H1 (cell line): ENCODE measurements around the gene SLC26A9. TPM values are rescaled to one million over a fixed set of nuclear protein-coding genes. Genes with fewer than 3 reads are reported as not detected.
A peak's percentile ranks its signal among the peaks of the same experiment; 100 is the strongest.

ENCODE experiments used
- CTCF ChIA-PET: fragments of 300-600 bp; sonication (Branson Sonifier 250); formaldehyde crosslinking; loops from one replicate; lab custom pipeline; 2021; ENCODE audit not compliant: partially characterized antibody; lab: Charles Lee
- POLR2A ChIA-PET: fragments of 300-600 bp; sonication (Branson Sonifier 250); formaldehyde crosslinking; loops from one replicate; lab custom pipeline; 2021; ENCODE audit warnings: inconsistent platforms; ENCODE audit not compliant: partially characterized antibody; lab: Charles Lee
- DNase-seq, 2 experiments: peaks; one replicate each; pipeline versions ENCODE4 v3.0.0 to v3.0.0-alpha.2; 2010 to 2022; ENCODE audit warnings: low spot score in 2 of 2, low read depth in 1 of 2, mixed read lengths in 1 of 2
- FAIRE-seq: peaks from 2 replicates; lab custom pipeline; 2011; peaks lifted over from hg19 to GRCh38; lab: Jason Lieb, UNC
- H2AFZ ChIP-seq: 2 replicates; pipeline ENCODE4 v1.8.1; 2012; ENCODE audit warnings: low read length, inconsistent platforms
- H2AK5ac ChIP-seq: 2 replicates; pipeline ENCODE4 v1.6.1; 2013; ENCODE audit warnings: low read depth, low read length
- H2BK120ac ChIP-seq: replicated peaks from 2 replicates; pipeline ENCODE3; 2013; ENCODE audit warnings: low read depth, low read length, inconsistent platforms
- H2BK12ac ChIP-seq: 2 replicates; pipeline ENCODE4 v1.6.1; 2013; ENCODE audit warnings: low read depth, low read length
- H2BK15ac ChIP-seq: 2 replicates; pipeline ENCODE4 v1.6.1; 2013; ENCODE audit warnings: low read length
- H2BK20ac ChIP-seq: 2 replicates; pipeline ENCODE4 v1.6.1; 2013; ENCODE audit warnings: low read length
- H2BK5ac ChIP-seq: 2 replicates; pipeline ENCODE4 v1.6.1; 2013; ENCODE audit warnings: low read depth, low read length
- H3K14ac ChIP-seq: 2 replicates; pipeline ENCODE4 v1.6.1; 2013; ENCODE audit warnings: inconsistent platforms; ENCODE audit not compliant: insufficient read length
- H3K18ac ChIP-seq: 2 replicates; pipeline ENCODE4 v1.6.1; 2013; ENCODE audit warnings: low read length; ENCODE audit errors: extremely low read depth
- H3K23ac ChIP-seq: 2 replicates; pipeline ENCODE4 v1.6.1; 2013; ENCODE audit warnings: inconsistent platforms; ENCODE audit not compliant: insufficient read length
- H3K23me2 ChIP-seq: 2 replicates; pipeline ENCODE4 v1.6.1; 2013; ENCODE audit warnings: low read depth, low read length
- H3K27ac ChIP-seq: 2 replicates; pipeline ENCODE4 v1.6.1; 2011; ENCODE audit warnings: low read depth, low read length, inconsistent platforms
- H3K27me3 ChIP-seq, 4 experiments: replicated peaks in 1 of 4; 1 replicate in 1 of 4; 2 replicates in 3 of 4; pipeline versions ENCODE4 v1.6.1 to v1.8.1; 2011 to 2013; ENCODE audit warnings: low read length in 3 of 4, mild to moderate bottlenecking in 3 of 4, inconsistent platforms in 2 of 4, mixed read lengths in 2 of 4, moderate library complexity in 1 of 4; ENCODE audit not compliant: control insufficient read depth in 3 of 4, insufficient read depth in 3 of 4; ENCODE audit errors: extremely low read depth in 1 of 4
- H3K36me3 ChIP-seq, 4 experiments: 2 replicates each; pipeline versions ENCODE4 v1.6.1 to v1.8.1; 2011 to 2013; ENCODE audit warnings: mild to moderate bottlenecking in 4 of 4, low read length in 3 of 4, moderate library complexity in 2 of 4, control low read depth in 1 of 4, inconsistent platforms in 1 of 4; ENCODE audit not compliant: insufficient read depth in 4 of 4, control insufficient read depth in 2 of 4
- H3K4ac ChIP-seq: replicated peaks from 2 replicates; pipeline ENCODE3; 2013; ENCODE audit warnings: low read length, low read depth, mixed read lengths, inconsistent platforms; ENCODE audit not compliant: insufficient read length
- H3K4me1 ChIP-seq, 4 experiments: replicated peaks in 1 of 4; 1 replicate in 1 of 4; 2 replicates in 3 of 4; pipeline versions ENCODE4 v1.6.1 to v1.8.1; 2011 to 2013; ENCODE audit warnings: low read length in 3 of 4, inconsistent platforms in 2 of 4, mixed read lengths in 1 of 4; ENCODE audit not compliant: insufficient read depth in 4 of 4, control insufficient read depth in 3 of 4
- H3K4me2 ChIP-seq, 2 experiments: 2 replicates each; pipeline versions ENCODE4 v1.6.1 to v1.8.1; 2011 to 2013; ENCODE audit warnings: low read depth in 2 of 2, low read length in 2 of 2, control low read depth in 1 of 2, inconsistent platforms in 1 of 2, mild to moderate bottlenecking in 1 of 2; ENCODE audit not compliant: insufficient read depth in 1 of 2
- H3K4me3 ChIP-seq, 4 experiments: fragments of 200-600, 300-600 bp in 1 of 4; sonication (generic), shearing (Covaris generic), sonication (Bioruptor Twin) in 1 of 4; 2 replicates each; pipeline versions ENCODE4 v1.5.1 to v1.8.1; 2011 to 2016; ENCODE audit warnings: low read length in 4 of 4, low read depth in 3 of 4, control low read depth in 2 of 4, inconsistent platforms in 2 of 4, mild to moderate bottlenecking in 2 of 4, mixed read lengths in 1 of 4, moderate library complexity in 1 of 4; ENCODE audit not compliant: insufficient read depth in 2 of 4; ENCODE audit errors: extremely low read depth in 1 of 4
- H3K56ac ChIP-seq: replicated peaks from 2 replicates; pipeline ENCODE3; 2013; ENCODE audit warnings: low read depth, mild to moderate bottlenecking, mixed read lengths, low read length, inconsistent platforms; ENCODE audit not compliant: insufficient read length
- H3K79me1 ChIP-seq: 2 replicates; pipeline ENCODE4 v1.6.1; 2013; ENCODE audit warnings: low read depth, low read length, control low read depth
- H3K79me2 ChIP-seq, 2 experiments: 2 replicates each; pipeline versions ENCODE4 v1.6.1 to v1.8.1; 2012 to 2013; ENCODE audit warnings: low read length in 2 of 2, mild to moderate bottlenecking in 2 of 2, inconsistent platforms in 1 of 2; ENCODE audit not compliant: insufficient read depth in 2 of 2, control insufficient read depth in 1 of 2
- H3K9ac ChIP-seq, 4 experiments: replicated peaks in 1 of 4; 1 replicate in 1 of 4; 2 replicates in 3 of 4; pipeline versions ENCODE4 v1.6.1 to v1.8.1; 2011 to 2013; ENCODE audit warnings: low read depth in 3 of 4, low read length in 3 of 4, control low read depth in 2 of 4, mild to moderate bottlenecking in 2 of 4, moderate library complexity in 2 of 4, inconsistent platforms in 1 of 4; ENCODE audit errors: extremely low read depth in 1 of 4
- H3K9me3 ChIP-seq, 2 experiments: 2 replicates each; pipeline versions ENCODE4 v1.6.1 to v1.8.1; 2012 to 2013; ENCODE audit warnings: mild to moderate bottlenecking in 2 of 2, moderate library complexity in 2 of 2, control low read depth in 1 of 2, inconsistent platforms in 1 of 2, low read depth in 1 of 2, low read length in 1 of 2, mixed read lengths in 1 of 2; ENCODE audit not compliant: insufficient read depth in 2 of 2
- H4K20me1 ChIP-seq, 2 experiments: replicated peaks in 1 of 2; 2 replicates each; pipeline versions ENCODE3 to v1.8.1; 2011 to 2013; ENCODE audit warnings: inconsistent platforms in 2 of 2, low read length in 2 of 2, mild to moderate bottlenecking in 1 of 2; ENCODE audit not compliant: insufficient read depth in 2 of 2, control insufficient read depth in 1 of 2
- H4K5ac ChIP-seq: 2 replicates; pipeline ENCODE4 v1.6.1; 2013; ENCODE audit warnings: low read length, low read depth, mixed read lengths, inconsistent platforms; ENCODE audit not compliant: insufficient read length
- H4K8ac ChIP-seq: 2 replicates; pipeline ENCODE4 v1.8.0; 2013; ENCODE audit warnings: mild to moderate bottlenecking, moderate library complexity, low read length, inconsistent platforms; ENCODE audit not compliant: insufficient read depth; ENCODE audit errors: extremely low read depth
- H4K91ac ChIP-seq: replicated peaks from 2 replicates; pipeline ENCODE3; 2013; ENCODE audit warnings: low read length, mixed read lengths, inconsistent platforms; ENCODE audit not compliant: insufficient read length
- BACH1 ChIP-seq: IDR thresholded peaks from 2 replicates; pipeline ENCODE4 v1.6.1; 2012; ENCODE audit warnings: low read length, improper control_type of control experiment
- BRCA1 ChIP-seq: IDR thresholded peaks from 2 replicates; pipeline ENCODE4 v1.6.1; 2012; ENCODE audit warnings: low read depth, low read length, improper control_type of control experiment
- CBX8 ChIP-seq: fragments of 300-800, 300-1000 bp; sonication (generic); IDR thresholded peaks from 2 replicates; pipeline ENCODE4 v1.7.1; 2016; ENCODE audit warnings: low read depth, low read length, borderline replicate concordance
- CHD1 ChIP-seq: IDR thresholded peaks from 2 replicates; pipeline ENCODE4 v1.6.1; 2012; ENCODE audit warnings: low read depth, low read length, improper control_type of control experiment
- FOSL1 ChIP-seq: IDR thresholded peaks from 2 replicates; pipeline ENCODE4 v1.6.1; 2011; ENCODE audit warnings: mild to moderate bottlenecking, low read depth, low read length, moderate library complexity; ENCODE audit not compliant: insufficient read depth
- GABPA ChIP-seq: IDR thresholded peaks from 2 replicates; pipeline ENCODE4 v1.6.1; 2011; ENCODE audit warnings: mild to moderate bottlenecking, low read length, moderate library complexity, borderline replicate concordance; ENCODE audit not compliant: insufficient read depth
- JUND ChIP-seq: IDR thresholded peaks from 2 replicates; pipeline ENCODE4 v1.6.1; 2011; ENCODE audit warnings: mild to moderate bottlenecking, improper control_type of control experiment, low read length
- PHF8 ChIP-seq: fragments of 200-600 bp; sonication (generic); conservative IDR thresholded peaks from 2 replicates; pipeline ENCODE4 v1.7.1; 2012; ENCODE audit warnings: low read depth, mild to moderate bottlenecking, inconsistent platforms, low read length, moderate library complexity
- POLR2AphosphoS5 ChIP-seq: IDR thresholded peaks from 2 replicates; pipeline ENCODE4 v1.6.1; 2011; ENCODE audit warnings: low read depth, low read length
- SIN3A ChIP-seq, 2 experiments: IDR thresholded peaks in 1 of 2; conservative IDR thresholded peaks in 1 of 2; 2 replicates each; pipeline ENCODE4 v1.6.1; 2011 to 2012; ENCODE audit warnings: low read length in 2 of 2, improper control_type of control experiment in 1 of 2, low read depth in 1 of 2, mild to moderate bottlenecking in 1 of 2
- SIRT6 ChIP-seq: IDR thresholded peaks from one replicate; pipeline ENCODE4 v1.7.1; 2012; ENCODE audit warnings: low read length, inconsistent platforms
- TBP ChIP-seq: IDR thresholded peaks from 2 replicates; pipeline ENCODE4 v1.6.1; 2011; ENCODE audit warnings: low read depth, low read length, improper control_type of control experiment
- WGBS, 2 experiments: shearing (Covaris generic) in 1 of 2; methylation state at CpG; one replicate each; pipeline versions ENCODE4 v1.1.6 to v1.1.7; 2013 to 2015; ENCODE audit warnings: low lambda C conversion rate in 2 of 2, mixed read lengths in 2 of 2, inconsistent platforms in 1 of 2, low coverage in 1 of 2, missing lambda C conversion rate in 1 of 2; ENCODE audit not compliant: insufficient replicate concordance in 2 of 2, insufficient coverage in 1 of 2, insufficient read length in 1 of 2; ENCODE audit errors: extremely low coverage in 1 of 2, missing lambda C conversion rate in 1 of 2; 5-methylcytosine and 5-hydroxymethylcytosine counted together
- polyA plus RNA-seq, 7 experiments: library from polyadenylated mRNA; depleted of rRNA in 3 of 7; stranded (reverse) in 5 of 7; unstranded in 2 of 7; fragments of >200 nt in 5 of 7; fragments of 200-250 nt in 2 of 7; gene quantifications; 1 replicate in 5 of 7; 2 replicates in 1 of 7; 4 replicates in 1 of 7; pipeline versions ENCODE4 v1.2.1 to v1.2.3, GENCODE V29; 2011 to 2013; ENCODE audit warnings: missing spikeins in 2 of 7, mixed read lengths in 2 of 7
- total RNA-seq: library from RNA; stranded (reverse); fragmentation: NEBNext Ultra II Directional; extraction: Animal tissue kit (Norgen Biotek cat#: 25700); gene quantifications from 2 replicates; pipeline ENCODE4 v1.2.1, GENCODE V29; 2021
- TF ChIP-seq, protein P1 (sequence below): IDR thresholded peaks from 2 replicates; pipeline ENCODE4 v1.6.1; 2012; ENCODE audit warnings: inconsistent platforms

The SLC26A9 gene
- total and polyA plus RNA-seq, 2 of the 8 experiments (the other 6 are each of a cell fraction or from before 2014, with no cell fraction given): not detected

DNA sequence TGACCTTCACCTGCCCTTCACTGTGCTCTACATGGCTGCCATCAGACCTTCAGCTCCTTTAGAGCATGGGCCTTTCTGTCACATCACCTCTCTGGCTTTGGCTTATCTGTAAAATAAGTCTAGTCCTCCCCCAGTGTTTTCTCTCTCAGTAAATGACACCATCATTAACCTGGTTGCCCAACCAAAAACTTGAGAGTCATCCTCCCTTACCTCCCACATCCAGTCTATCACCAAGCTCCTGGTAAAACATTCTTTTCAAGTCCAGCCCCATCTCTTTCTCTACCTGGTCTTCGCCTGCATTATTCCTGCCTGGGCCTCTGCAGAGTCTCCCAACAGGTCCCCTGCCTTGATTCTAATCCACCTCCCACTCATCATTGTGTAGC is 13.1 kb downstream of the SLC26A9 start:
- Histone ChIP-seq H3K4ac (no peak overlapping the region), H2AFZ (no peak overlapping the region), H3K79me2 (no peaks in the 10 kb centered on the region), H3K23ac (no peak overlapping the region), H3K4me3 (no peak overlapping the region), H3K36me3 (no peaks in the 10 kb centered on the region), H3K9me3 (no peaks in the 10 kb centered on the region), H4K91ac (peak overlapping the region; percentile 17), H3K18ac (no peak overlapping the region), H3K23me2 (no peaks in the 10 kb centered on the region; the same call in 1 of the 2 replicates), H2BK5ac (0 out of 2 replicates have a peak overlapping the region, but pooled peaks have one; percentile 31), H2BK20ac (0 out of 2 replicates have a peak overlapping the region, but pooled peaks have one; percentile 72), H3K79me1 (no peaks in the 10 kb centered on the region), H3K56ac (no peak overlapping the region), H3K4me1 (peaks cover 0 to 9% (median 3%) of the 10 kb centered on the region in 4 experiments; a peak in 2 of 7 replicates), H2BK15ac (no peak overlapping the region), H4K8ac (no peak overlapping the region), H4K5ac (no peak overlapping the region), H3K4me2 (no peak overlapping the region), H2BK120ac (no peak overlapping the region), H3K9ac (no peak overlapping the region), H4K20me1 (no peaks in the 10 kb centered on the region), H2AK5ac (no peak overlapping the region), H3K27me3 (no peaks in the 10 kb centered on the region; a peak in 1 of 7 replicates), H3K27ac (no peak overlapping the region), H3K14ac (no peak overlapping the region), H2BK12ac (0 out of 2 replicates have a peak overlapping the region, but pooled peaks have one; percentile 28)
- ChIA-PET POLR2A (interaction anchor here (0.6 kb wide), 1 partner anchor 239 kb away, joined by 3 read pairs; no protein-coding TSS in a partner anchor), CTCF (interaction anchor here (1.1 to 14.5 kb wide), 8 partner anchors 9 to 138 kb away, joined by 3 to 394 read pairs (median 6); no protein-coding TSS in a partner anchor)
- DNase-seq (no peak), FAIRE-seq (no peak)
- WGBS, 2 experiments: 100% methylated on average over 1 of the region's 1 CpG; no CpG with 5 or more reads in 1 of the 2 experiments
- no peak for TF ChIP-seq BRCA1
- TF ChIP-seq CHD1: no peak
- TF ChIP-seq GABPA: no peak
- TF ChIP-seq FOSL1: no peak
- TF ChIP-seq PHF8: no peak
- no peak for TF ChIP-seq JUND
- TF ChIP-seq, protein P1, sequence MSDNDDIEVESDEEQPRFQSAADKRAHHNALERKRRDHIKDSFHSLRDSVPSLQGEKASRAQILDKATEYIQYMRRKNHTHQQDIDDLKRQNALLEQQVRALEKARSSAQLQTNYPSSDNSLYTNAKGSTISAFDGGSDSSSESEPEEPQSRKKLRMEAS: no peak
- no peak for TF ChIP-seq CBX8
- no peak for TF ChIP-seq TBP
- no peak for TF ChIP-seq SIN3A (conservative IDR thresholded peaks at IDR 0.05 in 1 of 2, IDR thresholded peaks at IDR 0.05 in 1 of 2; ENCODE audit: low read depth in 1 of 2, low read length in 2 of 2)
- TF ChIP-seq BACH1: no peak
- TF ChIP-seq POLR2AphosphoS5: no peak
- TF ChIP-seq SIRT6: no peak
